Measurements from ENCODE around the gene PYGO1. TPM values are rescaled to one million over a fixed set of nuclear protein-coding genes. Genes with fewer than 3 reads are reported as not detected.

PYGO1 gene
- total and polyA plus RNA-seq, 2 donors from 2014 or later = 0.49 to 3.7 TPM

GRCh38 chr15:55632434-55632833, 44.3 kb upstream of the PYGO1 start:
- Histone ChIP-seq H3K9ac (ENCODE audit: low read length in 3 of 3) (no peak overlapping the region), H3K9me3 (ENCODE audit: control insufficient read depth in 2 of 3, insufficient read depth in 1 of 3, low read length in 3 of 3) (no peaks in the 10 kb centered on the region), H3K27me3 (ENCODE audit: control insufficient read depth, insufficient read depth, low read length) (no peaks in the 10 kb centered on the region), H3K27ac (ENCODE audit: low read depth in 2 of 2, low read length in 2 of 2) (no peak overlapping the region), H3K4me3 (ENCODE audit: low read length in 3 of 3) (no peak overlapping the region), H3K36me3 (ENCODE audit: control insufficient read depth in 2 of 3, insufficient read depth in 3 of 3, low read length in 3 of 3) (peaks cover 0 to 5% (median 0%) of the 10 kb centered on the region in 3 donors), H3K4me1 (ENCODE audit: control insufficient read depth in 2 of 3, insufficient read depth in 2 of 3, low read depth in 1 of 3, low read length in 3 of 3) (no peaks in the 10 kb centered on the region)
- no peak for TF ChIP-seq CTCF (IDR thresholded peaks at IDR 0.05; ENCODE audit: borderline replicate concordance, extremely low read depth, insufficient read depth)
- no peak for DNase-seq
- intact Hi-C loops (cut with DNase I) = no loop called here
- no peak for FAIRE-seq

DNA sequence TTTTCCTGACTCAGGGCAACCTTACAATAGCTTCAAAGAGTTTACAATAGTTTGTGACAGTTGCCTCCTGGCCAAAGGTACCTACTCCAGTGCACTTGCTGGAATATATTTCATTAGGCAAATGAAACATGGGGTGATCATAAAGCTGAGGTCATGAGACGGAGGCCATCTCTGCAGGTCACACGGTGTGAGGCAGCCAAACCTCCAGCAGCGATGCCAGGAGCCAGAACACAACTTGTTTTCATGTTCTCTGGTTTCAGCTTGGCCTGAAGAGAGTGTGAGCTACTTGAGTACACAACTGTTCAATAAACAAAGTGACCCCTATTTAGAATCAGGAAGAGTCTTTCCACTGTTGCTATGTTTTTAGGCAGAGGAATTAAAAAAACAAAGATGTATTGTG, 42.7 kb upstream of the PYGO1 start:
- H3K9me3 ChIP-seq (ENCODE audit: control insufficient read depth in 2 of 3, insufficient read depth in 1 of 3, low read length in 3 of 3) = no peaks in the 10 kb centered on the region
- H3K9ac ChIP-seq (ENCODE audit: low read length in 3 of 3) = no peak overlapping the region
- TF ChIP-seq CTCF (IDR thresholded peaks at IDR 0.05; ENCODE audit: borderline replicate concordance, extremely low read depth, insufficient read depth) = no peak
- H3K27ac ChIP-seq (ENCODE audit: low read depth in 2 of 2, low read length in 2 of 2) = no peak overlapping the region
- H3K27me3 ChIP-seq (ENCODE audit: control insufficient read depth, insufficient read depth, low read length) = no peaks in the 10 kb centered on the region
- intact Hi-C loops (cut with DNase I) = no loop called here
- no peak for DNase-seq
- H3K36me3 ChIP-seq (ENCODE audit: control insufficient read depth in 2 of 3, insufficient read depth in 3 of 3, low read length in 3 of 3) = peaks cover 0 to 5% (median 0%) of the 10 kb centered on the region in 3 donors
- H3K4me1 ChIP-seq (ENCODE audit: control insufficient read depth in 2 of 3, insufficient read depth in 2 of 3, low read depth in 1 of 3, low read length in 3 of 3) = no peaks in the 10 kb centered on the region
- FAIRE-seq = no peak
- no peak overlapping the region for H3K4me3 ChIP-seq (ENCODE audit: low read length in 3 of 3)

DNA sequence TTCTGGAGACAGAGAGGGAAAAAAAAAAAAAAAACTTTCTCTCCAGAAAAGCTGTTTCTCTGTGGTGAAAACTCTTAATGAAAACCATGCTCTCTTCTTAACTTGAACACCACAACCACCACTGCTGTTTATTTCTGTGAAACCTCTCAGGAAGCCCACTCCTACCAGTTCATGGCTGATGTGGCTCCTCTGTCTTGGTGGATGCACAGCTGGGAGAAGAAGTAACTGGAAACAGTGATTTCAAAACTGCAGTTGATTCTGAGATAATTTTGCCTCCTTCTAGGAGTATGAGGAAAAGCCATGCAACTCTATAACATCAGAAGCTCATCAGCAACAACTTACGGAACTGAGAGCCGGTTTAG, 40.2 kb upstream of the PYGO1 start:
- no peak overlapping the region for H3K27ac ChIP-seq (ENCODE audit: low read depth in 2 of 2, low read length in 2 of 2)
- no peaks in the 10 kb centered on the region for H3K9me3 ChIP-seq (ENCODE audit: control insufficient read depth in 2 of 3, insufficient read depth in 1 of 3, low read length in 3 of 3)
- DNase-seq = no peak
- intact Hi-C loops (cut with DNase I) = no loop called here
- peaks cover 0 to 2% (median 0%) of the 10 kb centered on the region in 3 donors for H3K36me3 ChIP-seq (ENCODE audit: control insufficient read depth in 2 of 3, insufficient read depth in 3 of 3, low read length in 3 of 3)
- H3K4me3 ChIP-seq (ENCODE audit: low read length in 3 of 3) = no peak overlapping the region
- no peaks in the 10 kb centered on the region for H3K4me1 ChIP-seq (ENCODE audit: control insufficient read depth in 2 of 3, insufficient read depth in 2 of 3, low read depth in 1 of 3, low read length in 3 of 3)
- H3K27me3 ChIP-seq (ENCODE audit: control insufficient read depth, insufficient read depth, low read length) = no peaks in the 10 kb centered on the region
- FAIRE-seq = no peak
- no peak overlapping the region for H3K9ac ChIP-seq (ENCODE audit: low read length in 3 of 3)
- no peak for TF ChIP-seq CTCF (IDR thresholded peaks at IDR 0.05; ENCODE audit: borderline replicate concordance, extremely low read depth, insufficient read depth)

- no peak for TF ChIP-seq CTCF (IDR thresholded peaks at IDR 0.05; ENCODE audit: borderline replicate concordance, extremely low read depth, insufficient read depth)
- Histone ChIP-seq H3K27me3 (ENCODE audit: control insufficient read depth, insufficient read depth, low read length) (no peaks in the 10 kb centered on the region), H3K9me3 (ENCODE audit: control insufficient read depth in 2 of 3, insufficient read depth in 1 of 3, low read length in 3 of 3) (no peaks in the 10 kb centered on the region), H3K4me3 (ENCODE audit: low read length in 3 of 3) (no peak overlapping the region), H3K9ac (ENCODE audit: low read length in 3 of 3) (no peak overlapping the region), H3K4me1 (ENCODE audit: control insufficient read depth in 2 of 3, insufficient read depth in 2 of 3, low read depth in 1 of 3, low read length in 3 of 3) (no peaks in the 10 kb centered on the region), H3K27ac (ENCODE audit: low read depth in 2 of 2, low read length in 2 of 2) (no peak overlapping the region), H3K36me3 (ENCODE audit: control insufficient read depth in 2 of 3, insufficient read depth in 3 of 3, low read length in 3 of 3) (peaks cover 0 to 2% (median 0%) of the 10 kb centered on the region in 3 donors)
- DNase-seq (no peak), FAIRE-seq (no peak)
- intact Hi-C loops (cut with DNase I) = no loop called here
These were observed 39.7 kb upstream of the PYGO1 start for GRCh38 chr15:55627730-55628368.

Data from kidney (tissue), 14 donors.